Jurkat, Clone E6-1 (cell line): ENCODE results near the gene FBXO34. TPM values are rescaled to one million over a fixed set of nuclear protein-coding genes. Genes with fewer than 3 reads are reported as not detected.
A peak's percentile ranks its signal among the peaks of the same experiment; 100 is the strongest.

Source experiments
- DNase-seq: peaks from one replicate; pipeline ENCODE4 v3.0.0-alpha.2; 2011; ENCODE audit warnings: low read depth, low spot score
- H3K4me3 ChIP-seq: 2 replicates; pipeline ENCODE4 v1.5.1; 2011; ENCODE audit warnings: mild to moderate bottlenecking, low read length, control low read depth, moderate library complexity
- polyA plus RNA-seq: library from polyadenylated mRNA; unstranded; fragments of >200 nt; gene quantifications from one replicate; pipeline ENCODE4 v1.2.1, GENCODE V29; 2012; ENCODE audit warnings: missing spikeins; ENCODE audit not compliant: insufficient read length, insufficient read depth

Gene FBXO34, protein sequence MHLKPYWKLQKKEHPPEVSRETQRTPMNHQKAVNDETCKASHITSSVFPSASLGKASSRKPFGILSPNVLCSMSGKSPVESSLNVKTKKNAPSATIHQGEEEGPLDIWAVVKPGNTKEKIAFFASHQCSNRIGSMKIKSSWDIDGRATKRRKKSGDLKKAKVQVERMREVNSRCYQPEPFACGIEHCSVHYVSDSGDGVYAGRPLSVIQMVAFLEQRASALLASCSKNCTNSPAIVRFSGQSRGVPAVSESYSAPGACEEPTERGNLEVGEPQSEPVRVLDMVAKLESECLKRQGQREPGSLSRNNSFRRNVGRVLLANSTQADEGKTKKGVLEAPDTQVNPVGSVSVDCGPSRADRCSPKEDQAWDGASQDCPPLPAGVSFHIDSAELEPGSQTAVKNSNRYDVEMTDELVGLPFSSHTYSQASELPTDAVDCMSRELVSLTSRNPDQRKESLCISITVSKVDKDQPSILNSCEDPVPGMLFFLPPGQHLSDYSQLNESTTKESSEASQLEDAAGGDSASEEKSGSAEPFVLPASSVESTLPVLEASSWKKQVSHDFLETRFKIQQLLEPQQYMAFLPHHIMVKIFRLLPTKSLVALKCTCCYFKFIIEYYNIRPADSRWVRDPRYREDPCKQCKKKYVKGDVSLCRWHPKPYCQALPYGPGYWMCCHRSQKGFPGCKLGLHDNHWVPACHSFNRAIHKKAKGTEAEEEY
- 24.5 TPM for polyA plus RNA-seq

GRCh38 chr14:55270832-55271571, at the start of gene FBXO34:
Gene FBXO34, plus strand, starts transcription at chr14:55271421. Its CDS starts 78,970 bp downstream, at chr14:55350391.
- H3K4me3 ChIP-seq, result peak within 1 kb of the TSS; percentile 90
- DNase-seq, result peak; percentile 94

DNA sequence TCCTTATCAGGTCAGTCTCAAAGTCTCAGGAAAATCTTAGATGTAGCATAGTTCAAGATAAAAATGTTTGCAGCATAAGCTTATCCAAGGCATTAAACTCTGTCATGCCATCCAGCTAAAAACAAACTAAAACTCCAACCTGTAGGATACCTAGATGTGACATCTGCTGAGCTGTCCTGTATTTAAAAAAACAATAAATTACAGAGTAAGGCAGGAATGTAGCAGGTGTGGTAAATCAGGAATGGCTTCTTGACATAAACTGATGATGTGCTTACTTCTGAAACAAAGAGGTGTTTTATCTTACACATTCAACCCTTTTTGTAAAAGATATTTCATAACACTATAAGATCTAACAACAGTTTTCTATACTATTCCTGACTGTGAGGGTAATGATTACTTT, 49.3 kb upstream of the FBXO34 start:
- no peak for DNase-seq
- H3K4me3 ChIP-seq, result no peak overlapping the region

DNA sequence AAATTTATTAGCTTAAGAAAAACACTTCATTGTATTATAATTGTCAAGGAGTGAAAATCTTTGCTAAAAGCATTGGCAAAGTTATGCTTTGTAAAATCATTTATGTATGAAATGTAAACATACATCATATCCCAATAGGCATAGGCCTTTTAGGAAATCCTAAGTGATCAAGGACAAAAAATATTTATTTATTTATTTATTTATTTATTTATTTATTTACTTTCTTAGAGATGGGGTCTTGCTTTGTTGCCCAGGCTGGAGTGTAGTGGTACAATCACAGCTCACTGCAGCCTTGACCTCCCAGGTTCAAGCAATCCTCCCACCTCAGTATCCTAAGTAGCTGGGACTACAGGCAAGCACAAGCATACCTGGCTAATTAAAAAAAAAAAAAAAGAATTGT, 47.9 kb upstream of the FBXO34 start:
- no peak overlapping the region for H3K4me3 ChIP-seq
- DNase-seq, result no peak

DNA sequence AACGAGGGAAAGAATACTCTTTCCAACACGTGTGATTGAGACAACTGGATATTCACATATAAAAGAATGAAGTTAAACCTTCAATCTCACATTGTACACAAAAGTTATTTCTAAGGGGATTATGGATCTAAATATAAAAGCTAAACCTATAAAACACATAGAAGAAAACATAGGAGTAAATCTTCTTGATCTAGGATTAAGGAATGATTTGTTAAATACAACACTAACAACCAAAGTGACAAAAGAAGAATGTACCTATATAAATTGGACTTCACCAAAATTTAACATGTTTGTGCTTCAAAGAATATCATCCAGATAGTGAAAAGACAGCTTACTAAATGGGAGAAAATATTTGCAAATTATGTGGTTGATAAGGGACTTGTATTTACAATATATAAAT, 43.0 kb upstream of the FBXO34 start:
- H3K4me3 ChIP-seq, result no peak overlapping the region

DNA sequence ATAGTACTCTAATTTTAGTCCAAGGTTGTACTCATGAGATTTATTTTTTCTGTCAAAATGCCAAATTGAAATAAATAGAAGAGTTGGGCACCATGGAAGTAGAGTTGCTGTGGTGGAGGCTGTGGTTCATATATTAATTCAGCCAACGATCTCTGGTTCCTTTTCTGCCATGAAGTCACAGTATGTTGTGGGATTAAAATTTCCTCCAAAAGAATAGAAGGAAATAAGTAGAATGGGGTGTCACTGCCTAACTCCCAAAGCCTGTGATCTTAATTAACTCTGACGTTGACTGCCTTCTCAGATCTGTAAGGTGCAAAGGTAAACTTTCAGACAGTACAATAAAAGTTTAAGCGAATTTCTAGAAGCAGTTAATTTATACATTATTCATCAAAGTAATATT, 37.6 kb upstream of the FBXO34 start:
- DNase-seq, result no peak
- H3K4me3 ChIP-seq, result no peak overlapping the region

More for the DNA sequence above, 43.0 kb upstream of the FBXO34 start:
- no peak for DNase-seq

DNA sequence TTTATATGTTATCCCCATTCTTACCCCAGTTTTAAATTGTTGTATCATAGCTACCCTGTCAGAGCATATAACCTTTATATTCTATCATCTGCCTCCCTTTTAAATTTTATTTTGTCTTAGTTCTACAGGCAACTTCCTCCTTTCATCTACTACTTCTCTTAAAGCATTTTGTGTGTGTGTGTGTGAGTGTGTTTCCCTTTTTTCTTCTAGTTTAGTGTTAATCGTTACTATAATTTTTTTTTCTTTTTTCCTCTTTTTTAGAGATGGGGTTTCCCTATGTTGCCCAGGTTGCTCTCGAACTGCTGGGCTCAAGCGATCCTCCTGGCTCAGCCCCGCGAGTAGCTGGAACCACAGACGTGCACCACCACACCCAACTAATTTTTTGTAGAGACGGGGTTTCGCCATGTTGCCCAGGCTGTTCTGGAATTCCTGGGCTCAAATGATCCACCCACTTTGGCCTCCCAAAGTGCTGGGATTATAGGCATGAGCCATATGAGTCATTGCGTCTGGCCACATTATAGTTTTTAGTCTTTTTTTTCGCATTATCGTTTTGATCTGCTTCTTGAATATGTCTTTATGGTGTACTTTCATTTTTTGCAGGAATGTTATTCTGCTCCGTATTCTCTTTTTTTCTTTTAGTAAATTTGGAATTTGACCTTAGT, 33.1 kb upstream of the FBXO34 start:
- DNase-seq, result no peak
- H3K4me3 ChIP-seq, result no peak overlapping the region

GRCh38 chr14:55239320-55239719, 31.9 kb upstream of the FBXO34 start:
- peak; percentile 36 for DNase-seq

GRCh38 chr14:55240526-55241178, 30.6 kb upstream of the FBXO34 start:
- H3K4me3 ChIP-seq, result no peak overlapping the region
- no peak for DNase-seq

More at GRCh38 chr14:55239320-55239719, 31.9 kb upstream of the FBXO34 start:
- H3K4me3 ChIP-seq, result no peak overlapping the region

DNA sequence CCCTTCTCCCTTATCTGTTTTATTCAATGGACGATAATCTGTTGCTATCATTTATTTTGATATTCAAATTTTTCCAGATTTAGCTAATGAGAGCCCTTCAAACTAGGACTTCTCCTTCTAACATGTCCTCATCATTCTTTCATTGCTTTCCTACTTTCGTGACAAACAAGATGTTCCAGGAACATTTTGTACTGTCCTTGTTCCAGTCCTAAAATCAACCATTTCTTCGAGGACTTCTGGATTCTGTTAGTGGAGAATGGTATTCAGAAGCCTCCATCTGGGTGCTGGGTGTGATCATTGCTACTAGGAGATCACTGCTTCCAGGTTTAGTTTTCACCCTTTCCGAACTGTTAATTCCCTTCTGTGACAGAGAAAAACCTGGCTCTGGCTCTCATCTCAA, 29.5 kb upstream of the FBXO34 start:
- no peak for DNase-seq
- H3K4me3 ChIP-seq, result no peak overlapping the region

- no peak for DNase-seq
- H3K4me3 ChIP-seq, result no peak overlapping the region
Observed at GRCh38 chr14:55243386-55243785, 27.8 kb upstream of the FBXO34 start.

GRCh38 chr14:55243813-55244212, 27.4 kb upstream of the FBXO34 start:
- no peak overlapping the region for H3K4me3 ChIP-seq

GRCh38 chr14:55245657-55246268, 25.5 kb upstream of the FBXO34 start:
- DNase-seq, result peak; percentile 23
- H3K4me3 ChIP-seq, result no peak overlapping the region

More at GRCh38 chr14:55243813-55244212, 27.4 kb upstream of the FBXO34 start:
- DNase-seq, result no peak

- DNase-seq, result no peak
Observed at GRCh38 chr14:55248411-55248810, 22.8 kb upstream of the FBXO34 start.

DNA sequence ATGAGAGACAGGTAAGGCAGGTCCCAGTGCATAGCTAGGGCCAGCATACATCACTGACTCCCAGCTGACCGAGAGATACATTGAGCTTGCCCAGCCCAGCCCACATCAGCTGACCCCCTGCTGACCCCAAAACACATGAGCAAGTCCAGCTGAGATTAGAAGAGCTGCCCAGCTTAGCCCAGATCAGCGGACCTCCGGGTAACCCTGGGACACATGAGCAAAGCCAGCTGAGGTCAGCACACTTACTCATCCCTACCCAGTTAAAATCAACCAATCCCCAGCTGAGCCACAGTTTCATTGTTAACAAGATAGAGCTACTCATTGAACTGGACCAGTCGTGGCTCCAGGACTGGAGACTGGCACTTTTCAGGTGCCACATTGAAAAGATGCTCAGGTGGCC, 21.8 kb upstream of the FBXO34 start:
- H3K4me3 ChIP-seq, result no peak overlapping the region
- DNase-seq, result no peak

More at GRCh38 chr14:55248411-55248810, 22.8 kb upstream of the FBXO34 start:
- H3K4me3 ChIP-seq, result no peak overlapping the region

DNA sequence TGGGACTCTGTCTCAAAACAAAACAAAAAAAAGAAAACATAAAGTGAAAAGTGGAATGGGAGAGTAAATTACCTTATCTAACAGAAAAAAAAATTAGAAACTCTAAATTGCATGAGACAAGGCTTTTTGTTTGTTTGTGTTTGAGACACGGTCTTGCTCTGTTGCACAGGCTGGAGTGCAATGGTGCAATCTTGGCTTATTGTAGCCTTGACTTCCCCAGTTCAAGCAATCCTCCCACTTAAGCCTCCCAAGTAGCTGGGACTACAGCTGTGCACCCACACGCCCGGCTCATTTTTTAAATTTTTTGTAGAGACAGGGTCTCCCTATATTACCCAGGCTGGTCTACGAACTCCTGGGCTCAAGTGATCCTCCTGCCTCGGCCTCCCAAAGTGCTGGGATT, 17.9 kb upstream of the FBXO34 start:
- DNase-seq, result no peak
- no peak overlapping the region for H3K4me3 ChIP-seq

DNA sequence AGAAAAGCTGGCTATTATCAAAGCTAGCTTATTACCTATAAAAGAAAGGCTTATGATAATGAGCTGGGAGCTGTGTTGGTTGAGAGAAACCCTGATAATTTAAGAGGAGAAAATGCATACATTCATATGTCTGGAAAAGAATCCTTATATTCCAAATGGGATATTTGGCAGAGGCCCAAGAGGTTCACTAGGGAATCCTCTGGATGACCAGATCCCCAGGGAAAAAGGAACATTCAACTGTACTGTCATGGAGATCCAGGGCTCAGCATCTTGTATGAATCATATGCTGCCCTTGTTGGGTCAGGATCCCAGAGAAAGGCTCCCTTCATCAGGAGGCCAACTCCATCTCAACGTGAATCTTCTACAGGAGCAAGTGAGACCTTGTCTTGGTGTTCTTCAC, 16.6 kb upstream of the FBXO34 start:
- no peak for DNase-seq

GRCh38 chr14:55255979-55256378, 15.2 kb upstream of the FBXO34 start:
- DNase-seq, result no peak
- no peak overlapping the region for H3K4me3 ChIP-seq

More for the DNA sequence above, 16.6 kb upstream of the FBXO34 start:
- H3K4me3 ChIP-seq, result no peak overlapping the region

- DNase-seq, result no peak
- no peak overlapping the region for H3K4me3 ChIP-seq
Observed at GRCh38 chr14:55256586-55256985, 14.6 kb upstream of the FBXO34 start.
